ENCODE measurements around the gene TMEM120A.

TMEM120A gene

DNA sequence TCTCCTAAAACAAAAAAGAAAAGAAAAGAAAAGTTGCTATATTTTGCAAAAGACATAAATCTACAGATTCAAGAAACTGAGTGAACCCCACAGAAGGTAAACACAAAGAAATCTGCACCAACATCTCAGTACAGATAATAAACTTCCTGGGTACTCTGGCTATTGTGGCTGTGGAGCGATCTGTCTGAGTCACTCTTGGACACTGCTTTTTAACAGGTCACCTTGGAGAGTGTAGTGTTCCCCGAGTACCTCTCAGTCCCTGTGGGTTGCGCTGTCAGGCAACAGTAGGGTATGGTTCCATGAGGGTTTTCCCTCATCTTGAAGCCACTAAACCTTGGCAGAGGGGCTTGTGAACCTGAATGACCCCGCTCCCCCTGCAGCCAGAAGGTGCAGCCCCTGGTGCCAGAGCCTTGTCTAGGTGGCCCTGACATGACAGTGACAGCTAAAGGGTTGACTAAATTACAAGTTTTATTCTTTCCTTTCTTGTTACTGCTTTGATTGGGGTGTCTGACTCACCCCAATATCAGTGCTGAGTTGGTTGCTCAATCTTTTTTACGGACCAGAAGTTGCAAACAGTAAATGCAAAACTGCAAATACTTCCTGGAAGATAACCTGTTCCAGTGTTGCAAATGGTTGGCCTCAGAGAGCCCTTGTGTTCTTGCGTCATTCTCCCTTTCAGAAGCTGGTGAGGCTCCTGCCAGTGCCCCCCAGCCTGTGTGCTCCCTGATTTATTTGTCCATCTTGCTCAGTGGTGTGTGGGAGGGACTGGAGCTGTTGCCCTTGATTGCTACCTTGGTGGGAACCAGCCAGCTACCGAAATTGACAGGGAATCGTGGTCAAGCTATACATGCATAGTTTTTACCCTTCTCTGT, 48.9 kb downstream of the TMEM120A start:
- TF ChIP-seq, protein P1, sequence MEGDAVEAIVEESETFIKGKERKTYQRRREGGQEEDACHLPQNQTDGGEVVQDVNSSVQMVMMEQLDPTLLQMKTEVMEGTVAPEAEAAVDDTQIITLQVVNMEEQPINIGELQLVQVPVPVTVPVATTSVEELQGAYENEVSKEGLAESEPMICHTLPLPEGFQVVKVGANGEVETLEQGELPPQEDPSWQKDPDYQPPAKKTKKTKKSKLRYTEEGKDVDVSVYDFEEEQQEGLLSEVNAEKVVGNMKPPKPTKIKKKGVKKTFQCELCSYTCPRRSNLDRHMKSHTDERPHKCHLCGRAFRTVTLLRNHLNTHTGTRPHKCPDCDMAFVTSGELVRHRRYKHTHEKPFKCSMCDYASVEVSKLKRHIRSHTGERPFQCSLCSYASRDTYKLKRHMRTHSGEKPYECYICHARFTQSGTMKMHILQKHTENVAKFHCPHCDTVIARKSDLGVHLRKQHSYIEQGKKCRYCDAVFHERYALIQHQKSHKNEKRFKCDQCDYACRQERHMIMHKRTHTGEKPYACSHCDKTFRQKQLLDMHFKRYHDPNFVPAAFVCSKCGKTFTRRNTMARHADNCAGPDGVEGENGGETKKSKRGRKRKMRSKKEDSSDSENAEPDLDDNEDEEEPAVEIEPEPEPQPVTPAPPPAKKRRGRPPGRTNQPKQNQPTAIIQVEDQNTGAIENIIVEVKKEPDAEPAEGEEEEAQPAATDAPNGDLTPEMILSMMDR (IDR thresholded peaks at IDR 0.05; ENCODE audit: borderline replicate concordance, insufficient read depth, low read depth, low read length), result no peak
- H3K4me3 ChIP-seq (ENCODE audit: low read depth, low read length), result no peak overlapping the region

DNA sequence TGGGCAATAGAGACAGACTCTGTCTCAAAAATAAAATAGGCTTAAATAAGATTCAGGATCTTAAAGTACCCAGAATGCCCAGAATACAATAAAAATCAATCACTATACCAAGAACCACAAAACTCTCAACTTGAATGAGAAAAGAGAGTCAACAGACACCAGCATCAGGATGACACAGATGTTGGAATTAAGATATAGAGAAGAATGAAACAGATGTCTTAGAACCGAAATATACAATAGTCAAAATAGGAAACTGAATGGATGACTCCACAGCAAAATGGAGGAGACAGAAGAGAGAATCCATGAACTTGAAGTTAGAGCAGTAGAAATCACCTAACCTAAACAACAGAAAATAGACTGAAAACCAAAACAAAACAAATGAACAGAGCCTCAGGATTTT, 49.9 kb downstream of the TMEM120A start:
- TF ChIP-seq, protein P1 (IDR thresholded peaks at IDR 0.05; ENCODE audit: borderline replicate concordance, insufficient read depth, low read depth, low read length), result no peak
- H3K4me3 ChIP-seq (ENCODE audit: low read depth, low read length), result no peak overlapping the region

DNA sequence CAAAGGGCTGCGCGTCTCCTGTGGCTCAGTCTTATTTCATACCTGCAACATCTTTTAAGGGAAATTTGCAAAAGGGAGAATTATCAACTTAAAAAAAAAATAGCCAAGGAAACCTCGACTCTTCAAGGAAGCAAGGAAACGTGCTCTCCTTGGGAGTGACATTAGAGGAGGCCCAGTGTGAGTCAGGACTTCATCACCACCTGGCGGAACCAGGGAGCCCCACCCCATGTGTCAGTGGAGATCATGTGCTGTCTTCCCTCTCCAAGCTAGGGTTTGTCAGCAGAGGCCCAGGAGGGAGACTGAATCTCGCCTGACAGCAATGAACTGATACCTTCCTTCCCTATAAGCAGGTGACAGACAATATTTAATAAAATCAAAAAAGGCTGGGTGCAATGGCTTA, 50.5 kb downstream of the TMEM120A start:
- TF ChIP-seq, protein P1 (IDR thresholded peaks at IDR 0.05; ENCODE audit: borderline replicate concordance, insufficient read depth, low read depth, low read length), result no peak
- H3K4me3 ChIP-seq (ENCODE audit: low read depth, low read length), result no peak overlapping the region

DNA sequence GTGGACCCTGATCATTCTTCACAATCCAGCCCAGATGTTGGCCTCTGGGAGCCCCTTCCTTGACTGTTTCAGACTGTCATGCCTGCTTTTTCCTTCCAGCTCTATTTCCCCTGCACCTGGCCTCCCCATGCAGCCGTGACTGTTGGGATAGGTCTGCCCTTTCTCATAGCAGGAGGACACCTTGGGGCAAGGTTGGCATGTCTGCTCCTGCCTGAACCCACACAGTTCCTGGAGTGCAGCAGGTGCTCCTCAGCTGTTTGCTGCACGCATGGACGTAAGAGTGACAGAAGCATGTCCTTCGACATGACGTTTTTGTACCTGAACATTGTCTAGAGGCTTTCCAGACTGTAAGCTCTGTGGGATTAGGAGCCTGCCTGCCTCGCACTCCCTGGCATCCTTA, 55.5 kb downstream of the TMEM120A start:
- no peak overlapping the region for H3K4me3 ChIP-seq (ENCODE audit: low read depth, low read length)
- TF ChIP-seq, protein P1 (IDR thresholded peaks at IDR 0.05; ENCODE audit: borderline replicate concordance, insufficient read depth, low read depth, low read length), result no peak

DNA sequence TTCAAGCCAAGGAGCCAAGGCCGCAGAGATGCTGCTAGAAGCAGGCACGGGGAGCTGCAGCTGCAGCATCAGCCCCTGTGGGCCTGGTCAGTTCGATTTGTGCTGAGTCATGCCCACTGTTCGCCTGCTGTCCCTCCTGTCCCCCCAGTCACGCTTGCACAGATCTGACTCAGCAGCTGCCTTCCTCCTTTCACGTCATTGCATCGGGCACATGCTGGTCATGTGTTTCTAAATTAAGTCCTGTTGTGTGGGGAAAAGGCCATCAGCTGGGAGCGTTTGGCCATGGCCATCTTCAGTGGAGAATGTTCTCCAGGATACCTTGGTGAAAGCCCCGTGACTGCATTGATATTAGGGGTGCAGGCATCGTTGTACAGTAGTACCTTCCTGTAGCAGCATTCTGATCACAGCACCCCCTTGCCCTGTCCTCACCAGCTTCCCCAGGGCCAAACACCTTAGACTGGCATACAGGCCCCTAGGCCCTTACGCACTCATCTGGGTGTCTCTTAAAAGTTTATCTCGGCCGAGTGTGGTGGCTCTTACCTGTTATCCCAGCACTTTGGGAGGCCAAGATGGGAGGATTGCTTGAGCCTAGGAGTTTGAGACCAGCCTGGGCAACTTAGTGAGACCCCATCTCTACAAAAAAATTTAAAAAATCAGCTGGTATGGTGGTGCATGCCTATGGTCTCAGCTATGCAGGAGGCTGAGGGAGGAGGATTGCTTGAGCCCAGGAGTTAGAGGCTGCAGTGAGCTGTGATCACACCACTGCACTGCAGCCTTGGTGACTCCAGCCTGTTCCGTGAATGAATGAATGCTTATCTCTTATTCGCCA, 56.2 kb downstream of the TMEM120A start:
- H3K4me3 ChIP-seq (ENCODE audit: low read depth, low read length), result no peak overlapping the region
- TF ChIP-seq, protein P1 (IDR thresholded peaks at IDR 0.05; ENCODE audit: borderline replicate concordance, insufficient read depth, low read depth, low read length), result no peak
